ENCODE results near the gene CNTN4.

DNA sequence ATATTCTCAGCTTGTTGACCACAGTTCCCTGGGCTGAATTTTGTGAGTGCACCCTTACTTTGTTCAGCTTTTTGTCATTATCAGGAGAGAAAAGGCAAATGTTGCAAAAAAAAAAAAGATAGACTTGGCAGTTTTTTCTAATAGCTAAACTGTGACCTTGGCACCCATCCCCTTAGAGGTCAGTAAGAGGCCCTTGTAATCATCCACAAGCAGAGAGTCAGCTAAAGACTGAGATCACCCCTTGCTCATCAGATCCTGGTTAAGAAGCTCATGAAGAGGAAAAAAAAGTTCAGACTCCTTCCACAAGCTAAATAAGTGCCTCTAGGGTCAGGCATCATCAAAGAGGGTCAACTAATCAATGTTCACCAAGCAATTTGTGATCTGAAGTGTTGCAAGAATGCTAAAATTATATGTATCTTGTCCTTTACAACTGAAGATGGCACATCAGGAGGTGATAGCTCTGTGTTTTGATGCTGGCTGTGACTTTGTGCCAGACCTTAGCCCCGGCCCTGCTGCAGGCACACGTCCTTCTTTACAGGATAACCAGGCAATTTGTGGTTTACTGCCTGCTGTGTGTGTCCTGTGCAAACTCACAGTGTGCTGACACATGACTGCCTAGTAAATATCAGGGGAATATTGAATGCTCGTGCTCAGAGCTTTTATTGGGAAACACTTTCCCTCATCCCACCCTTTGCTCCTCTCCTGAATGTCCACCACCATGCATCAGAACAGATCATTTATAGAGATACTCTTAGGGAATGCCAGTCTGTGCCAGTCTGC lies 748.6 kb downstream of the CNTN4 start:
- TF ChIP-seq, protein P1, sequence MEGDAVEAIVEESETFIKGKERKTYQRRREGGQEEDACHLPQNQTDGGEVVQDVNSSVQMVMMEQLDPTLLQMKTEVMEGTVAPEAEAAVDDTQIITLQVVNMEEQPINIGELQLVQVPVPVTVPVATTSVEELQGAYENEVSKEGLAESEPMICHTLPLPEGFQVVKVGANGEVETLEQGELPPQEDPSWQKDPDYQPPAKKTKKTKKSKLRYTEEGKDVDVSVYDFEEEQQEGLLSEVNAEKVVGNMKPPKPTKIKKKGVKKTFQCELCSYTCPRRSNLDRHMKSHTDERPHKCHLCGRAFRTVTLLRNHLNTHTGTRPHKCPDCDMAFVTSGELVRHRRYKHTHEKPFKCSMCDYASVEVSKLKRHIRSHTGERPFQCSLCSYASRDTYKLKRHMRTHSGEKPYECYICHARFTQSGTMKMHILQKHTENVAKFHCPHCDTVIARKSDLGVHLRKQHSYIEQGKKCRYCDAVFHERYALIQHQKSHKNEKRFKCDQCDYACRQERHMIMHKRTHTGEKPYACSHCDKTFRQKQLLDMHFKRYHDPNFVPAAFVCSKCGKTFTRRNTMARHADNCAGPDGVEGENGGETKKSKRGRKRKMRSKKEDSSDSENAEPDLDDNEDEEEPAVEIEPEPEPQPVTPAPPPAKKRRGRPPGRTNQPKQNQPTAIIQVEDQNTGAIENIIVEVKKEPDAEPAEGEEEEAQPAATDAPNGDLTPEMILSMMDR (IDR thresholded peaks at IDR 0.05), result no peak
- TF ChIP-seq EZH2 (IDR thresholded peaks at IDR 0.05) (no peak), EZH2phosphoT487 (IDR thresholded peaks at IDR 0.05) (no peak)
